Esophagus squamous epithelium (tissue), 5 donors: Measurements from ENCODE around the gene SLC35F6. TPM values are rescaled to one million over a fixed set of nuclear protein-coding genes. Genes with fewer than 3 reads are reported as not detected.

Source experiments
- DNase-seq: peaks from one replicate; lab custom pipeline; 2025; lab: John Stamatoyannopoulos, UW
- H3K27ac ChIP-seq, 4 donors: fragments of 200-600 bp; sonication (generic); one replicate each; pipeline ENCODE4 v1.5.1; 2016 to 2019; ENCODE audit warnings: mild to moderate bottlenecking in 1 of 4
- H3K27me3 ChIP-seq, 4 donors: fragments of 200-600 bp; sonication (generic); 1 replicate in 3 of 4; 2 replicates in 1 of 4; pipeline versions ENCODE4 v1.5.1 to v1.6.0; 2017 to 2021; ENCODE audit warnings: antibody characterized with exemption in 1 of 4
- H3K36me3 ChIP-seq, 3 donors: fragments of 200-600 bp; sonication (generic); one replicate each; pipeline ENCODE4 v1.5.1; 2016 to 2019
- H3K4me1 ChIP-seq, 3 donors: fragments of 200-600 bp; sonication (generic); one replicate each; pipeline ENCODE4 v1.5.1; 2017 to 2019
- H3K4me3 ChIP-seq, 4 donors: fragments of 200-600 bp; sonication (generic); 1 replicate in 3 of 4; 2 replicates in 1 of 4; pipeline ENCODE4 v1.5.1; 2016 to 2019; ENCODE audit warnings: mild to moderate bottlenecking in 2 of 4, moderate library complexity in 1 of 4
- H3K9me3 ChIP-seq, 3 donors: fragments of 200-600 bp; sonication (generic); one replicate each; pipeline ENCODE4 v1.5.1; 2016 to 2019
- CTCF ChIP-seq, 6 experiments: fragments of 450-650 bp in 4 of 6; fragments of 200-600 bp in 2 of 6; sonication (generic) in 2 of 6; IDR thresholded peaks; one replicate each; pipeline ENCODE4 v1.5.1; 2016 to 2019; ENCODE audit warnings: antibody characterized with exemption in 6 of 6, mild to moderate bottlenecking in 4 of 6, moderate library complexity in 4 of 6
- POLR2A ChIP-seq, 4 donors: fragments of 450-650 bp; IDR thresholded peaks; one replicate each; pipeline ENCODE4 v1.6.1; 2017; ENCODE audit warnings: antibody characterized with exemption in 4 of 4, mild to moderate bottlenecking in 4 of 4, moderate library complexity in 3 of 4
- WGBS, 2 donors: methylation state at CpG; one replicate each; pipeline ENCODE4 v1.1.5; 2018; 5-methylcytosine and 5-hydroxymethylcytosine counted together
- intact Hi-C: fragments of 100-400 bp; cut with DNase I; formaldehyde crosslinking; loops from one replicate; pipeline ENCODE4 v1.15.0; 2022
- total RNA-seq, 4 donors: library from RNA; depleted of rRNA; stranded (reverse); fragments of >200 nt; gene quantifications; one replicate each; pipeline ENCODE4 v1.1.0, GENCODE V29; 2016
- donor health status: DM: yes; HTN: yes; CAD: no.

Gene SLC35F6
- total RNA-seq, 4 donors from 2014 or later = 39.6 to 61.4 (median 48.0) TPM

- Histone ChIP-seq H3K27ac (no peak overlapping the region), H3K27me3 (no peaks in the 10 kb centered on the region), H3K4me3 (no peak overlapping the region), H3K36me3 (peaks cover 29 to 87% (median 57%) of the 10 kb centered on the region in 3 donors), H3K4me1 (peaks cover 3 to 30% (median 3%) of the 10 kb centered on the region in 3 donors), H3K9me3 (no peaks in the 10 kb centered on the region)
- no peak for DNase-seq
- intact Hi-C loops = no loop called here
- TF ChIP-seq POLR2A (IDR thresholded peaks at IDR 0.05) (no peak), CTCF (IDR thresholded peaks at IDR 0.05) (no peak)
- 93% methylated on average over 10 of the region's 18 CpGs; no CpG with 5 or more reads in 1 of the 2 donors for whole genome bisulfite sequencing, 2 donors
These were observed 14.0 kb downstream of the SLC35F6 start for GRCh38 chr2:26778098-26778497.

- Histone ChIP-seq H3K9me3 (no peaks in the 10 kb centered on the region), H3K4me3 (no peak overlapping the region), H3K4me1 (peaks cover 0 to 30% (median 3%) of the 10 kb centered on the region in 3 donors), H3K27me3 (no peaks in the 10 kb centered on the region), H3K27ac (no peak overlapping the region), H3K36me3 (peaks cover 29 to 84% (median 57%) of the 10 kb centered on the region in 3 donors)
- intact Hi-C loops = no loop called here
- TF ChIP-seq POLR2A (IDR thresholded peaks at IDR 0.05) (no peak), CTCF (IDR thresholded peaks at IDR 0.05) (no peak)
- DNase-seq = no peak
- 39 to 71% methylated on average over 1 to 3 of the region's 3 CpGs for WGBS, 2 donors
These were observed 14.4 kb downstream of the SLC35F6 start for GRCh38 chr2:26778507-26778906.

GRCh38 chr2:26780203-26780760 lies 16.2 kb downstream of the SLC35F6 start:
- TF ChIP-seq CTCF (IDR thresholded peaks at IDR 0.05) (no peak), POLR2A (IDR thresholded peaks at IDR 0.05) (no peak)
- H3K27ac ChIP-seq = no peak overlapping the region
- no peak overlapping the region for H3K4me3 ChIP-seq
- H3K4me1 ChIP-seq = peaks cover 4 to 34% (median 5%) of the 10 kb centered on the region in 3 donors
- H3K27me3 ChIP-seq = no peaks in the 10 kb centered on the region
- intact Hi-C loops = no loop called here
- 85 to 90% methylated on average over 3 to 4 of the region's 4 CpGs for WGBS, 2 donors
- no peak for DNase-seq
- H3K36me3 ChIP-seq = peaks cover 25 to 66% (median 47%) of the 10 kb centered on the region in 3 donors
- H3K9me3 ChIP-seq = no peaks in the 10 kb centered on the region

GRCh38 chr2:26782876-26783704 lies 19.0 kb downstream of the SLC35F6 start:
- 53 to 59% methylated on average over 8 to 12 of the region's 12 CpGs for WGBS, 2 donors
- Histone ChIP-seq H3K27ac (peak overlapping the region in 2 of 4 donors; percentile 45 to 66), H3K4me3 (no peak overlapping the region), H3K27me3 (no peaks in the 10 kb centered on the region), H3K36me3 (peaks cover 15 to 38% (median 25%) of the 10 kb centered on the region in 3 donors), H3K4me1 (peaks cover 9 to 45% (median 13%) of the 10 kb centered on the region in 3 donors), H3K9me3 (no peaks in the 10 kb centered on the region)
- intact Hi-C loops = no loop called here
- TF ChIP-seq CTCF (IDR thresholded peaks at IDR 0.05) (no peak), POLR2A (IDR thresholded peaks at IDR 0.05) (no peak)
- no peak for DNase-seq
